Smooth muscle cell (in vitro differentiated cells): ENCODE results near the gene PTPRN2. TPM values are rescaled to one million over a fixed set of nuclear protein-coding genes. Genes with fewer than 3 reads are reported as not detected.

Experiments used
- DNase-seq: peaks from one replicate; lab custom pipeline; 2025; ENCODE audit not compliant: unreplicated experiment; lab: John Stamatoyannopoulos, UW
- H2AFZ ChIP-seq: fragments of 200-600 bp; sonication (generic); 2 replicates; pipeline ENCODE4 v1.6.0; 2016; ENCODE audit warnings: antibody characterized with exemption, low read depth, mild to moderate bottlenecking
- H3F3A ChIP-seq: fragments of 200-600 bp; sonication (generic); 2 replicates; pipeline ENCODE4 v1.6.0; 2017; ENCODE audit warnings: antibody characterized with exemption, low read depth
- H3K27ac ChIP-seq: fragments of 200-600 bp; sonication (generic); 2 replicates; pipeline ENCODE4 v1.5.1; 2016; ENCODE audit warnings: low read depth, mild to moderate bottlenecking
- H3K27me3 ChIP-seq: fragments of 200-600 bp; sonication (generic); 2 replicates; pipeline ENCODE4 v1.6.1; 2016; ENCODE audit warnings: low read depth, mild to moderate bottlenecking
- H3K36me3 ChIP-seq: fragments of 200-600 bp; sonication (generic); 2 replicates; pipeline ENCODE4 v1.5.1; 2016; ENCODE audit warnings: low read depth
- H3K4me1 ChIP-seq: fragments of 200-600 bp; sonication (generic); 2 replicates; pipeline ENCODE4 v1.5.1; 2016; ENCODE audit warnings: low read depth
- H3K4me2 ChIP-seq: fragments of 200-600 bp; sonication (generic); 2 replicates; pipeline ENCODE4 v1.6.0; 2016; ENCODE audit warnings: mild to moderate bottlenecking
- H3K4me3 ChIP-seq: fragments of 200-600 bp; sonication (generic); 2 replicates; pipeline ENCODE4 v1.5.1; 2016; ENCODE audit warnings: mild to moderate bottlenecking
- H3K79me2 ChIP-seq: fragments of 200-600 bp; sonication (generic); 2 replicates; pipeline ENCODE4 v1.6.0; 2016; ENCODE audit warnings: low read depth, mild to moderate bottlenecking
- H3K9ac ChIP-seq: fragments of 200-600 bp; sonication (generic); 2 replicates; pipeline ENCODE4 v1.6.0; 2016; ENCODE audit warnings: low read depth
- H3K9me3 ChIP-seq: fragments of 200-600 bp; sonication (generic); replicated peaks from 2 replicates; pipeline ENCODE4 v1.5.1; 2016; ENCODE audit warnings: low read depth
- H4K20me1 ChIP-seq: fragments of 200-600 bp; sonication (generic); 2 replicates; pipeline ENCODE4 v1.6.0; 2016; ENCODE audit warnings: low read depth
- CTCF ChIP-seq: fragments of 200-600 bp; sonication (generic); IDR thresholded peaks from 2 replicates; pipeline ENCODE4 v1.5.1; 2017; ENCODE audit warnings: borderline replicate concordance, mild to moderate bottlenecking, antibody characterized with exemption; ENCODE audit not compliant: insufficient read depth, poor library complexity, severe bottlenecking
- WGBS: methylation state at CpG from one replicate; pipeline ENCODE4 v1.1.7; 2016; ENCODE audit warnings: low lambda C conversion rate; 5-methylcytosine and 5-hydroxymethylcytosine counted together
- polyA plus RNA-seq: library from polyadenylated mRNA; unstranded; fragments of >200 nt; fragmentation: Nextera tagmentation; extraction: Ambion mirVana; gene quantifications from 2 replicates; pipeline ENCODE4 v1.2.1, GENCODE V29; 2016
- total RNA-seq: library from RNA; depleted of rRNA; stranded (reverse); fragments of >200 nt; gene quantifications from 2 replicates; pipeline ENCODE4 v1.2.3, GENCODE V29; 2014

Gene PTPRN2
- total and polyA plus RNA-seq, 2 experiments from 2014 or later: 0.09 to 0.87 TPM

- Histone ChIP-seq H3K9ac (no peak overlapping the region), H4K20me1 (no peaks in the 10 kb centered on the region), H3K4me1 (no peaks in the 10 kb centered on the region), H2AFZ (no peak overlapping the region), H3F3A (no peaks in the 10 kb centered on the region), H3K36me3 (no peaks in the 10 kb centered on the region), H3K9me3 (no peaks in the 10 kb centered on the region), H3K4me3 (no peak overlapping the region), H3K27me3 (no peaks in the 10 kb centered on the region), H3K4me2 (no peak overlapping the region), H3K79me2 (no peaks in the 10 kb centered on the region), H3K27ac (no peak overlapping the region)
- TF ChIP-seq CTCF: no peak
- WGBS: 90% methylated on average over 13 of the region's 13 CpGs
- DNase-seq: no peak
Measured at GRCh38 chr7:157817944-157818700, 769.5 kb downstream of the PTPRN2 start.

- no peaks in the 10 kb centered on the region for H3K9me3 ChIP-seq
- H3K27ac ChIP-seq: no peak overlapping the region
- H2AFZ ChIP-seq: no peak overlapping the region
- 84% methylated on average over 11 of the region's 11 CpGs for WGBS
- no peak overlapping the region for H3K9ac ChIP-seq
- H3F3A ChIP-seq: no peaks in the 10 kb centered on the region
- DNase-seq: no peak
- H3K79me2 ChIP-seq: no peaks in the 10 kb centered on the region
- TF ChIP-seq CTCF: no peak
- H3K4me2 ChIP-seq: no peak overlapping the region
- no peaks in the 10 kb centered on the region for H4K20me1 ChIP-seq
- H3K4me3 ChIP-seq: no peak overlapping the region
- no peaks in the 10 kb centered on the region for H3K4me1 ChIP-seq
- no peaks in the 10 kb centered on the region for H3K27me3 ChIP-seq
- no peaks in the 10 kb centered on the region for H3K36me3 ChIP-seq
Measured at GRCh38 chr7:157817433-157817832, 770.2 kb downstream of the PTPRN2 start.

- Histone ChIP-seq H3K9ac (no peak overlapping the region), H3F3A (no peaks in the 10 kb centered on the region), H3K27ac (no peak overlapping the region), H3K79me2 (no peaks in the 10 kb centered on the region), H3K27me3 (no peaks in the 10 kb centered on the region), H3K36me3 (no peaks in the 10 kb centered on the region), H3K9me3 (no peaks in the 10 kb centered on the region), H3K4me2 (no peak overlapping the region), H3K4me1 (no peaks in the 10 kb centered on the region), H3K4me3 (no peak overlapping the region), H4K20me1 (no peaks in the 10 kb centered on the region), H2AFZ (no peak overlapping the region)
- WGBS: 93% methylated on average over 26 of the region's 26 CpGs
- no peak for TF ChIP-seq CTCF
- DNase-seq: no peak
Measured at GRCh38 chr7:157816526-157817250, 770.9 kb downstream of the PTPRN2 start.
